ENCODE results near the gene PTPRF. TPM values are rescaled to one million over a fixed set of nuclear protein-coding genes. Genes with fewer than 3 reads are reported as not detected.

Gene PTPRF
- 0.94 TPM for polyA plus RNA-seq (2013)

GRCh38 chr1:43530483-43531106, at the start of gene PTPRF:
PTPRF (plus strand) TSS chr1:43530883; CDS start chr1:43545076, 14,193 bp downstream.
- H3K36me3 ChIP-seq (ENCODE audit: control insufficient read depth in 4 of 4, insufficient read depth in 4 of 4, low read length in 3 of 4), result no peaks in the 10 kb centered on the region
- WGBS (ENCODE audit: insufficient coverage), result under 1% methylated on average over 50 of the region's 58 CpGs
- peaks cover 2 to 14% (median 10%) of the 10 kb centered on the region in 5 experiments for H3K27me3 ChIP-seq (replicated peaks in 2 of 5; ENCODE audit: control insufficient read depth in 4 of 5, insufficient read depth in 5 of 5, low read length in 4 of 5)
- peaks cover 0 to 15% (median 8%) of the 10 kb centered on the region in 4 experiments for H3K4me1 ChIP-seq (ENCODE audit: control extremely low read depth in 1 of 4, control insufficient read depth in 4 of 4, insufficient read depth in 4 of 4, low read length in 3 of 4)
- no peaks in the 10 kb centered on the region for H3K9me3 ChIP-seq (ENCODE audit: control extremely low read depth in 1 of 5, control insufficient read depth in 4 of 5, insufficient read depth in 2 of 5, low read depth in 1 of 5, low read length in 4 of 5)
- ChIA-PET POLR2A (no interaction called here), CTCF (interaction anchor here (0.9 to 1.7 kb wide), 6 partner anchors 9 to 506 kb away, joined by 3 to 9 read pairs (median 3); no protein-coding TSS in a partner anchor)
- peak within 1 kb of the TSS in 1 of 2 experiments; percentile 39 for H3K27ac ChIP-seq (ENCODE audit: insufficient read depth in 1 of 2, low read depth in 1 of 2, low read length in 2 of 2, poor library complexity in 1 of 2, severe bottlenecking in 2 of 2)
- peak in 2 of 3 donors; percentile 27 to 48 for DNase-seq
- peak within 1 kb of the TSS; percentile 8 to 74 (median 57) for H3K4me3 ChIP-seq (ENCODE audit: control insufficient read depth in 1 of 7, extremely low read depth in 1 of 7, insufficient read depth in 4 of 7, low read depth in 2 of 7, low read length in 6 of 7)

- Histone ChIP-seq H3K4me3 (ENCODE audit: control insufficient read depth in 1 of 7, extremely low read depth in 1 of 7, insufficient read depth in 4 of 7, low read depth in 2 of 7, low read length in 6 of 7) (no peak overlapping the region), H3K4me1 (ENCODE audit: control extremely low read depth in 1 of 4, control insufficient read depth in 4 of 4, insufficient read depth in 4 of 4, low read length in 3 of 4) (no peaks in the 10 kb centered on the region), H3K27ac (ENCODE audit: insufficient read depth in 1 of 2, low read depth in 1 of 2, low read length in 2 of 2, poor library complexity in 1 of 2, severe bottlenecking in 2 of 2) (no peak overlapping the region), H3K27me3 (replicated peaks in 2 of 5; ENCODE audit: control insufficient read depth in 4 of 5, insufficient read depth in 5 of 5, low read length in 4 of 5) (no peaks in the 10 kb centered on the region), H3K36me3 (ENCODE audit: control insufficient read depth in 4 of 4, insufficient read depth in 4 of 4, low read length in 3 of 4) (no peaks in the 10 kb centered on the region), H3K9me3 (ENCODE audit: control extremely low read depth in 1 of 5, control insufficient read depth in 4 of 5, insufficient read depth in 2 of 5, low read depth in 1 of 5, low read length in 4 of 5) (peaks cover 0 to 4% (median 1%) of the 10 kb centered on the region in 5 experiments)
- DNase-seq, result no peak
- ChIA-PET POLR2A (interaction anchor here (0.8 kb wide), 1 partner anchor 55 kb away, joined by 4 read pairs; no protein-coding TSS in a partner anchor), CTCF (no interaction called here)
- WGBS (ENCODE audit: insufficient coverage), result 80% methylated on average over 1 of the region's 2 CpGs
Observed at GRCh38 chr1:43481491-43481890, 49.2 kb upstream of the PTPRF start.

- CTCF ChIA-PET, result no interaction called here
- Histone ChIP-seq H3K27me3 (replicated peaks in 2 of 5; ENCODE audit: control insufficient read depth in 4 of 5, insufficient read depth in 5 of 5, low read length in 4 of 5) (no peaks in the 10 kb centered on the region), H3K4me1 (ENCODE audit: control extremely low read depth in 1 of 4, control insufficient read depth in 4 of 4, insufficient read depth in 4 of 4, low read length in 3 of 4) (no peaks in the 10 kb centered on the region), H3K36me3 (ENCODE audit: control insufficient read depth in 4 of 4, insufficient read depth in 4 of 4, low read length in 3 of 4) (no peaks in the 10 kb centered on the region), H3K4me3 (ENCODE audit: control insufficient read depth in 1 of 7, extremely low read depth in 1 of 7, insufficient read depth in 4 of 7, low read depth in 2 of 7, low read length in 6 of 7) (no peak overlapping the region), H3K9me3 (ENCODE audit: control extremely low read depth in 1 of 5, control insufficient read depth in 4 of 5, insufficient read depth in 2 of 5, low read depth in 1 of 5, low read length in 4 of 5) (peaks cover 1 to 5% (median 4%) of the 10 kb centered on the region in 5 experiments), H3K27ac (ENCODE audit: insufficient read depth in 1 of 2, low read depth in 1 of 2, low read length in 2 of 2, poor library complexity in 1 of 2, severe bottlenecking in 2 of 2) (no peak overlapping the region)
- peak in 1 of 3 donors; percentile 4 for DNase-seq
- WGBS (ENCODE audit: insufficient coverage), result no CpG with 5 or more reads among the region's 1 CpG
- POLR2A ChIA-PET, result interaction anchor here (0.8 kb wide), 1 partner anchor 56 kb away, joined by 4 read pairs; no protein-coding TSS in a partner anchor
Observed at GRCh38 chr1:43482215-43482614, 48.5 kb upstream of the PTPRF start.

GRCh38 chr1:43484367-43484766, 46.3 kb upstream of the PTPRF start:
- POLR2A ChIA-PET, result no interaction called here
- Histone ChIP-seq H3K27me3 (replicated peaks in 2 of 5; ENCODE audit: control insufficient read depth in 4 of 5, insufficient read depth in 5 of 5, low read length in 4 of 5) (no peaks in the 10 kb centered on the region), H3K4me3 (ENCODE audit: control insufficient read depth in 1 of 7, extremely low read depth in 1 of 7, insufficient read depth in 4 of 7, low read depth in 2 of 7, low read length in 6 of 7) (no peak overlapping the region), H3K4me1 (ENCODE audit: control extremely low read depth in 1 of 4, control insufficient read depth in 4 of 4, insufficient read depth in 4 of 4, low read length in 3 of 4) (no peaks in the 10 kb centered on the region), H3K27ac (ENCODE audit: insufficient read depth in 1 of 2, low read depth in 1 of 2, low read length in 2 of 2, poor library complexity in 1 of 2, severe bottlenecking in 2 of 2) (no peak overlapping the region), H3K9me3 (ENCODE audit: control extremely low read depth in 1 of 5, control insufficient read depth in 4 of 5, insufficient read depth in 2 of 5, low read depth in 1 of 5, low read length in 4 of 5) (peaks cover 4 to 20% (median 6%) of the 10 kb centered on the region in 5 experiments), H3K36me3 (ENCODE audit: control insufficient read depth in 4 of 4, insufficient read depth in 4 of 4, low read length in 3 of 4) (no peaks in the 10 kb centered on the region)
- 100% methylated on average over 1 of the region's 2 CpGs for WGBS (ENCODE audit: insufficient coverage)
- CTCF ChIA-PET, result no interaction called here
- DNase-seq, result no peak

GRCh38 chr1:43488165-43488564, 42.5 kb upstream of the PTPRF start:
- ChIA-PET POLR2A (no interaction called here), CTCF (no interaction called here)
- no peak overlapping the region for H3K27ac ChIP-seq (ENCODE audit: insufficient read depth in 1 of 2, low read depth in 1 of 2, low read length in 2 of 2, poor library complexity in 1 of 2, severe bottlenecking in 2 of 2)
- H3K27me3 ChIP-seq (replicated peaks in 2 of 5; ENCODE audit: control insufficient read depth in 4 of 5, insufficient read depth in 5 of 5, low read length in 4 of 5), result peaks cover 0 to 2% (median 0%) of the 10 kb centered on the region in 5 experiments
- peaks cover 4 to 37% (median 7%) of the 10 kb centered on the region in 5 experiments for H3K9me3 ChIP-seq (ENCODE audit: control extremely low read depth in 1 of 5, control insufficient read depth in 4 of 5, insufficient read depth in 2 of 5, low read depth in 1 of 5, low read length in 4 of 5)
- no peaks in the 10 kb centered on the region for H3K4me1 ChIP-seq (ENCODE audit: control extremely low read depth in 1 of 4, control insufficient read depth in 4 of 4, insufficient read depth in 4 of 4, low read length in 3 of 4)
- no CpG with 5 or more reads among the region's 1 CpG for whole genome bisulfite sequencing (ENCODE audit: insufficient coverage)
- H3K36me3 ChIP-seq (ENCODE audit: control insufficient read depth in 4 of 4, insufficient read depth in 4 of 4, low read length in 3 of 4), result no peaks in the 10 kb centered on the region
- no peak for DNase-seq
- H3K4me3 ChIP-seq (ENCODE audit: control insufficient read depth in 1 of 7, extremely low read depth in 1 of 7, insufficient read depth in 4 of 7, low read depth in 2 of 7, low read length in 6 of 7), result no peak overlapping the region

- Histone ChIP-seq H3K4me1 (ENCODE audit: control extremely low read depth in 1 of 4, control insufficient read depth in 4 of 4, insufficient read depth in 4 of 4, low read length in 3 of 4) (no peaks in the 10 kb centered on the region), H3K27me3 (replicated peaks in 2 of 5; ENCODE audit: control insufficient read depth in 4 of 5, insufficient read depth in 5 of 5, low read length in 4 of 5) (peaks cover 0 to 6% (median 0%) of the 10 kb centered on the region in 5 experiments), H3K4me3 (ENCODE audit: control insufficient read depth in 1 of 7, extremely low read depth in 1 of 7, insufficient read depth in 4 of 7, low read depth in 2 of 7, low read length in 6 of 7) (no peak overlapping the region), H3K27ac (ENCODE audit: insufficient read depth in 1 of 2, low read depth in 1 of 2, low read length in 2 of 2, poor library complexity in 1 of 2, severe bottlenecking in 2 of 2) (no peak overlapping the region), H3K36me3 (ENCODE audit: control insufficient read depth in 4 of 4, insufficient read depth in 4 of 4, low read length in 3 of 4) (no peaks in the 10 kb centered on the region), H3K9me3 (ENCODE audit: control extremely low read depth in 1 of 5, control insufficient read depth in 4 of 5, insufficient read depth in 2 of 5, low read depth in 1 of 5, low read length in 4 of 5) (peaks cover 4 to 37% (median 7%) of the 10 kb centered on the region in 5 experiments)
- CTCF ChIA-PET, result interaction anchor here (0.6 to 1.7 kb wide), 3 partner anchors 8 to 36 kb away, joined by 3 to 4 read pairs (median 3); no protein-coding TSS in a partner anchor
- 100% methylated on average over 1 of the region's 1 CpG for WGBS (ENCODE audit: insufficient coverage)
- POLR2A ChIA-PET, result no interaction called here
- no peak for DNase-seq
Observed at GRCh38 chr1:43491061-43491460, 39.6 kb upstream of the PTPRF start.

GRCh38 chr1:43492826-43493225, 37.9 kb upstream of the PTPRF start:
- Histone ChIP-seq H3K4me1 (ENCODE audit: control extremely low read depth in 1 of 4, control insufficient read depth in 4 of 4, insufficient read depth in 4 of 4, low read length in 3 of 4) (no peaks in the 10 kb centered on the region), H3K9me3 (ENCODE audit: control extremely low read depth in 1 of 5, control insufficient read depth in 4 of 5, insufficient read depth in 2 of 5, low read depth in 1 of 5, low read length in 4 of 5) (peaks cover 0 to 27% (median 4%) of the 10 kb centered on the region in 5 experiments), H3K27me3 (replicated peaks in 2 of 5; ENCODE audit: control insufficient read depth in 4 of 5, insufficient read depth in 5 of 5, low read length in 4 of 5) (peaks cover 0 to 6% (median 0%) of the 10 kb centered on the region in 5 experiments), H3K27ac (ENCODE audit: insufficient read depth in 1 of 2, low read depth in 1 of 2, low read length in 2 of 2, poor library complexity in 1 of 2, severe bottlenecking in 2 of 2) (no peak overlapping the region), H3K36me3 (ENCODE audit: control insufficient read depth in 4 of 4, insufficient read depth in 4 of 4, low read length in 3 of 4) (no peaks in the 10 kb centered on the region), H3K4me3 (ENCODE audit: control insufficient read depth in 1 of 7, extremely low read depth in 1 of 7, insufficient read depth in 4 of 7, low read depth in 2 of 7, low read length in 6 of 7) (no peak overlapping the region)
- DNase-seq, result no peak
- CTCF ChIA-PET, result no interaction called here
- POLR2A ChIA-PET, result no interaction called here
- 87% methylated on average over 2 of the region's 2 CpGs for WGBS (ENCODE audit: insufficient coverage)

All from common myeloid progenitor, CD34-positive (primary cell).